HepG2 (cell line): ENCODE measurements around the gene SNX10. TPM values are rescaled to one million over a fixed set of nuclear protein-coding genes. Genes with fewer than 3 reads are reported as not detected.
A peak's percentile ranks its signal among the peaks of the same experiment; 100 is the strongest.

ENCODE experiments used
- ATAC-seq: fragments of 200-7000 bp; cut with Tn5 transposase; 3 replicates; pipeline ENCODE4 v1.9.1; 2020; ENCODE audit warnings: mild to moderate bottlenecking, moderate library complexity
- BruUV-seq: library from RNA; stranded (reverse); fragments of 400-500 nt; replicated peaks from 2 replicates; lab custom pipeline; 2021; lab: Mats Ljungman, UMichigan
- CTCF ChIA-PET: fragments of 300-600 bp; formaldehyde crosslinking; extraction: SDS; loops from one replicate; lab custom pipeline; 2021; ENCODE audit warnings: low total read pairs, inconsistent platforms, low intra/inter-chr PET ratio; lab: Yijun Ruan, JAX
- POLR2A ChIA-PET: fragments of 350-600 bp; sonication (Branson Sonifier 250); formaldehyde crosslinking; loops from one replicate; lab custom pipeline; 2020; ENCODE audit warnings: antibody characterized with exemption, inconsistent platforms; lab: Yijun Ruan, JAX
- DNase-seq: peaks from one replicate; pipeline ENCODE4 v3.0.0-alpha.2; 2015; ENCODE audit warnings: low spot score
- FAIRE-seq: peaks from 3 replicates; lab custom pipeline; 2011; peaks lifted over from hg19 to GRCh38; lab: Jason Lieb, UNC
- H2AFZ ChIP-seq: one replicate; pipeline ENCODE4 v1.6.1; 2011; ENCODE audit warnings: low read length, inconsistent platforms
- H3K27ac ChIP-seq: fragments of 300-600 bp; 3 replicates; pipeline ENCODE4 v1.8.0; 2011; ENCODE audit warnings: mixed run types, mild to moderate bottlenecking, mixed read lengths, low read length, inconsistent platforms; ENCODE audit not compliant: insufficient read depth; ENCODE audit errors: extremely low read length
- H3K27me3 ChIP-seq, 2 experiments: fragments of 200-600 bp in 1 of 2; 2 replicates in 1 of 2; 3 replicates in 1 of 2; pipeline versions ENCODE4 v1.6.0 to v1.8.0; 2011; ENCODE audit warnings: low read length in 2 of 2, mild to moderate bottlenecking in 2 of 2, moderate library complexity in 2 of 2, inconsistent platforms in 1 of 2; ENCODE audit not compliant: insufficient read depth in 2 of 2, control insufficient read depth in 1 of 2
- H3K36me3 ChIP-seq, 2 experiments: fragments of 200-600 bp in 1 of 2; replicated peaks in 1 of 2; 2 replicates in 1 of 2; 3 replicates in 1 of 2; pipeline versions ENCODE4 v1.5.1 to v1.8.0; 2011; ENCODE audit warnings: low read length in 2 of 2, inconsistent platforms in 1 of 2; ENCODE audit not compliant: insufficient read depth in 2 of 2, control insufficient read depth in 1 of 2
- H3K4me1 ChIP-seq: 2 replicates; pipeline ENCODE4 v1.5.1; 2012; ENCODE audit warnings: low read length, inconsistent platforms; ENCODE audit not compliant: insufficient read depth
- H3K4me2 ChIP-seq: 2 replicates; pipeline ENCODE4 v1.6.0; 2011; ENCODE audit warnings: low read depth, low read length, inconsistent platforms
- H3K4me3 ChIP-seq, 3 experiments: fragments of 200-600 bp in 1 of 3; sonication (generic), shearing (Covaris generic) in 1 of 3; replicated peaks in 1 of 3; 2 replicates each; pipeline ENCODE4 v1.5.1; 2011 to 2016; ENCODE audit warnings: low read length in 3 of 3, inconsistent platforms in 2 of 3, low read depth in 2 of 3, mild to moderate bottlenecking in 2 of 3, control low read depth in 1 of 3, mixed read lengths in 1 of 3; ENCODE audit not compliant: insufficient read depth in 1 of 3
- H3K79me2 ChIP-seq: one replicate; pipeline ENCODE4 v1.6.1; 2011; ENCODE audit warnings: low read length, inconsistent platforms; ENCODE audit not compliant: insufficient read depth
- H3K9ac ChIP-seq: 2 replicates; pipeline ENCODE4 v1.6.0; 2011; ENCODE audit warnings: mild to moderate bottlenecking, low read depth, low read length, inconsistent platforms; ENCODE audit not compliant: insufficient read depth
- H3K9me3 ChIP-seq: 2 replicates; pipeline ENCODE4 v1.5.1; 2012; ENCODE audit warnings: mild to moderate bottlenecking, low read length
- H4K20me1 ChIP-seq: 2 replicates; pipeline ENCODE4 v1.6.0; 2011; ENCODE audit warnings: inconsistent platforms, mild to moderate bottlenecking, low read length, moderate library complexity; ENCODE audit not compliant: insufficient read depth
- CENPT ChIP-seq: sonication (generic); formaldehyde crosslinking; IDR thresholded peaks from 2 replicates; pipeline ENCODE4 v1.8.0; 2022; ENCODE audit warnings: low read depth, mild to moderate bottlenecking, moderate library complexity, missing genetic modification reagents
- DMAP1 ChIP-seq: IDR thresholded peaks from 2 replicates; pipeline ENCODE4 v1.6.1; 2016
- FOXJ3 ChIP-seq: sonication (generic); formaldehyde crosslinking; IDR thresholded peaks from 2 replicates; pipeline ENCODE4 v1.4.0; 2020; ENCODE audit warnings: missing genetic modification reagents, mild to moderate bottlenecking, borderline replicate concordance
- FOXM1 ChIP-seq: sonication (generic); formaldehyde crosslinking; IDR thresholded peaks from 2 replicates; pipeline ENCODE4 v1.5.0; 2020; ENCODE audit warnings: missing genetic modification reagents
- ISX ChIP-seq: sonication (generic); formaldehyde crosslinking; conservative IDR thresholded peaks from 2 replicates; pipeline ENCODE4 v1.5.0; 2020; ENCODE audit warnings: missing genetic modification reagents
- MEIS2 ChIP-seq: sonication (generic); formaldehyde crosslinking; IDR thresholded peaks from 2 replicates; pipeline ENCODE4 v1.9.0; 2021; ENCODE audit warnings: mild to moderate bottlenecking, missing genetic modification reagents
- POGK ChIP-seq: sonication (generic); formaldehyde crosslinking; conservative IDR thresholded peaks from 2 replicates; pipeline ENCODE4 v1.8.0; 2022; ENCODE audit warnings: mild to moderate bottlenecking, moderate library complexity, missing genetic modification reagents
- PPARG ChIP-seq: conservative IDR thresholded peaks from 2 replicates; pipeline ENCODE4 v1.6.1; 2016; ENCODE audit warnings: missing biosample characterization, missing genetic modification reagents
- ZBTB33 ChIP-seq: sonication (generic); formaldehyde crosslinking; IDR thresholded peaks from 2 replicates; pipeline ENCODE4 v1.4.0; 2020; ENCODE audit warnings: missing genetic modification reagents
- ZNF501 ChIP-seq: sonication (generic); formaldehyde crosslinking; IDR thresholded peaks from 2 replicates; pipeline ENCODE4 v1.5.1; 2020; ENCODE audit warnings: mild to moderate bottlenecking, moderate library complexity, missing genetic modification reagents
- ZNF549 ChIP-seq: sonication (generic); formaldehyde crosslinking; IDR thresholded peaks from 2 replicates; pipeline ENCODE4 v1.5.0; 2020; ENCODE audit warnings: missing genetic modification reagents
- ZNF607 ChIP-seq: sonication (generic); formaldehyde crosslinking; IDR thresholded peaks from 2 replicates; pipeline ENCODE4 v1.5.1; 2020; ENCODE audit warnings: missing genetic modification reagents, mild to moderate bottlenecking, borderline replicate concordance
- WGBS: methylation state at CpG from one replicate; pipeline ENCODE4 v1.1.6; 2017; ENCODE audit warnings: low lambda C conversion rate; 5-methylcytosine and 5-hydroxymethylcytosine counted together
- in situ Hi-C: cut with HindIII; loops from 2 replicates; pipeline ENCODE4 v1.10.0; 2017; ENCODE audit warnings: low pct_unique_long_range_greater_than_20kb; ENCODE audit not compliant: extremely low pct_ligation_motif_present
- intact Hi-C: fragments of 100-400 bp; cut with micrococcal nuclease; formaldehyde crosslinking; loops from one replicate; pipeline ENCODE4 v1.10.0; 2022; ENCODE audit not compliant: unreplicated experiment
- polyA plus RNA-seq, 8 experiments: library from polyadenylated mRNA; depleted of rRNA in 3 of 8; stranded (reverse) in 7 of 8; unstranded in 1 of 8; fragments of >200 nt; fragmentation: Illumina TruSeq in 4 of 8; extraction: Trizol in 4 of 8; gene quantifications; 2 replicates each; pipeline versions ENCODE4 v1.2.1 to v1.2.3, GENCODE V29; 2011 to 2016; ENCODE audit warnings: low read depth in 4 of 8, missing spikeins in 1 of 8, mixed read lengths in 1 of 8; ENCODE audit not compliant: insufficient read depth in 1 of 8
- total RNA-seq, 5 experiments: library from RNA; depleted of rRNA; stranded (reverse); fragments of >200 nt; fragmentation: Illumina TruSeq; extraction: Trizol; gene quantifications; 2 replicates each; pipeline ENCODE4 v1.2.3, GENCODE V29; 2016; ENCODE audit warnings: low read depth in 1 of 5
- TF ChIP-seq, protein P1 (sequence below): sonication (generic); IDR thresholded peaks from 2 replicates; pipeline ENCODE4 v1.6.1; 2016; ENCODE audit warnings: low read depth, borderline replicate concordance

The SNX10 gene
- total and polyA plus RNA-seq, 2 of the 13 experiments (the other 11 are each of a cell fraction or from before 2014, with no cell fraction given), result 26.0 to 27.6 TPM

DNA sequence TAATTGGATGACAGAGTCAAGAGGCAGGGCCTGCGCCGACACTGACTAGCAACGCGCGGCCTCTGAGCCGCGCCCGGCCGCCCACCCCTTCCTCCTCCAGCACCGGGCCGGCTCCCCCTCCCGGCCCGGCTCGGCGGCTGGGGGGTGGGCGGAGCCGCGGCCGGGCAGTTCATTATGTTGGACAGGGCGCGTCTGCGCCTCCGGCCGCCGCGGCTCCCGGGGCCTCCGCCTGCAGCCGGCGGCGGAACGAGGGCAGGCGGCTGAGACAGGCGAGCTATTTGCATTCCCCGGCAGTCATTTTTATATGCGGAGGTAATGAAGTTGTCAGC is 106.7 kb downstream of the SNX10 start:
- Histone ChIP-seq H3K9me3 (no peaks in the 10 kb centered on the region), H3K36me3 (no peaks in the 10 kb centered on the region), H3K4me1 (peaks cover 18% of the 10 kb centered on the region), H4K20me1 (no peaks in the 10 kb centered on the region), H3K4me2 (peak overlapping the region; percentile 82), H3K27ac (no peak overlapping the region), H3K79me2 (no peaks in the 10 kb centered on the region), H2AFZ (no peak overlapping the region), H3K9ac (0 out of 2 replicates have a peak overlapping the region, but pooled peaks have one; percentile 2), H3K4me3 (peak overlapping the region; percentile 57 to 69 (median 62)), H3K27me3 (peaks cover 0 to 27% of the 10 kb centered on the region in 2 experiments; a peak in 3 of 5 replicates)
- BruUV-seq, result no TSS peak
- in situ Hi-C loops, result no loop called here
- no CpG with 5 or more reads among the region's 36 CpGs for WGBS
- DNase-seq (no peak), ATAC-seq (peak; percentile 79), FAIRE-seq (no peak)
- ChIA-PET POLR2A (no interaction called here), CTCF (no interaction called here)
- TF ChIP-seq DMAP1 (0 out of 2 replicates have a peak, but pooled peaks have one; percentile 1), ISX (CRISPR knock-in tag) (no peak)
- intact Hi-C loops, result no loop called here

DNA sequence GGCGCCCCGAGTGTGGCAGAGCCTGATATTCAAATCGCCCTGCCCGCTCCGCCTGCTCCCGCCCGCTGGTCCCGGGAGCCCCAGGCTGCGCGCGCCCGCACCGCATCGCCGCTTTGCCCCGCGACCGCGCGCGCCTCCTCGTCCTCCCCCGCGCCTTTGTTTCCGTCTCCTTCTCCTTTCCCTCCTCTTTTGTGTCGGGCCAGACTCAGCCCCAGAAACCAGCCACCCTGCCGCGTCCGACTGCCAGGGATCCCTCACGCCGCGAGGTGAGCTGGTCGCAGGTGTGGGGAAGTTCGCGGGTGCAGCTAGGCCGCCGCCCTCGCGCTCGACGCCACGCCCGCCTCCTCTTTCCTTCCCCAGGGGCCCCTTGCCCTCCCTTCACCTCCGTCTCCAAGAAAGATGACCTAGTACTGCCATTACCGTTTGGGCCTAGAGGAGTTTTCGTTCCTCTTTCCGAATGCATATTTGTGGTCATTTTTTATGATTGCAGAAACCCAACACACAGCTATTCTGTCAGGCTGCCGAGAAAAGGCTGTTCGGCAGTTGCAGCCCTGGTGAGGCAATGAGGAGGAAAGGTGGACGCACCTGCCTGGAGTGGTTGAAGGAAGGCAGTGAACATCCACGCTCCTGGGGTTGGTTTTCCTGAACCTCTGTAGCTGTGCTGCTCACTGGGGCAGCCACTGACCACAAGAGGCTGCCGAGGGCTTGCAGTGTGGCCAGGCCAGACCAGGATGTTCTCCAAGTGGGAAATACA is 107.3 kb downstream of the SNX10 start:
- no peak for DNase-seq
- TF ChIP-seq PPARG (CRISPR knock-in tag), result no peak
- TF ChIP-seq POGK (CRISPR knock-in tag), result 0 out of 2 replicates have a peak, but pooled peaks have one; percentile 13
- no peak for TF ChIP-seq ZBTB33 (CRISPR knock-in tag)
- TF ChIP-seq ZNF607 (CRISPR knock-in tag), result 0 out of 2 replicates have a peak, but pooled peaks have one; percentile 41
- TF ChIP-seq CENPT (CRISPR knock-in tag), result no peak
- TF ChIP-seq FOXJ3, result no peak
- TF ChIP-seq MEIS2 (CRISPR knock-in tag), result no peak
- TF ChIP-seq, protein P1, sequence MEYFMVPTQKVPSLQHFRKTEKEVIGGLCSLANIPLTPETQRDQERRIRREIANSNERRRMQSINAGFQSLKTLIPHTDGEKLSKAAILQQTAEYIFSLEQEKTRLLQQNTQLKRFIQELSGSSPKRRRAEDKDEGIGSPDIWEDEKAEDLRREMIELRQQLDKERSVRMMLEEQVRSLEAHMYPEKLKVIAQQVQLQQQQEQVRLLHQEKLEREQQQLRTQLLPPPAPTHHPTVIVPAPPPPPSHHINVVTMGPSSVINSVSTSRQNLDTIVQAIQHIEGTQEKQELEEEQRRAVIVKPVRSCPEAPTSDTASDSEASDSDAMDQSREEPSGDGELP, result no peak
- peak; percentile 17; the same call in 1 of the 2 replicates for TF ChIP-seq ZNF501 (CRISPR knock-in tag)
- no peak for TF ChIP-seq ZNF549 (CRISPR knock-in tag)
- no peak for TF ChIP-seq FOXM1

More for the DNA sequence above, 107.3 kb downstream of the SNX10 start:
- 0 out of 2 replicates have a peak overlapping the region, but pooled peaks have one; percentile 15 for H3K9ac ChIP-seq
- intact Hi-C loops, result no loop called here
- no peaks in the 10 kb centered on the region for H3K36me3 ChIP-seq
- H4K20me1 ChIP-seq, result no peaks in the 10 kb centered on the region
- H3K27me3 ChIP-seq, result peaks cover 0 to 27% of the 10 kb centered on the region in 2 experiments; a peak in 3 of 5 replicates
- peak overlapping the region; percentile 82 for H3K4me2 ChIP-seq
- H3K79me2 ChIP-seq, result no peaks in the 10 kb centered on the region
- ChIA-PET CTCF (no interaction called here), POLR2A (no interaction called here)
- FAIRE-seq, result no peak
- peak; percentile 86 for ATAC-seq
- H2AFZ ChIP-seq, result no peak overlapping the region
- H3K4me3 ChIP-seq, result peak overlapping the region; percentile 57 to 69 (median 62)
- H3K27ac ChIP-seq, result no peak overlapping the region
- 1% methylated on average over 16 of the region's 52 CpGs for WGBS
- H3K4me1 ChIP-seq, result peaks cover 24% of the 10 kb centered on the region
- in situ Hi-C loops, result no loop called here
- no TSS peak for BruUV-seq
- H3K9me3 ChIP-seq, result no peaks in the 10 kb centered on the region
